NCI-H2081 treated with DMSO at 0.1 percent for 48 hours (cell line): Measurements from ENCODE around the gene UBXN7.
A peak's percentile ranks its signal among the peaks of the same experiment; 100 is the strongest.
"Not testable (repeated sequence)": the region's sequence is repeated elsewhere in the genome, so short reads cannot be mapped to it uniquely, and the experiment has no call there.

ENCODE experiments used
- DNase-seq: peaks from one replicate; lab custom pipeline; 2025; lab: John Stamatoyannopoulos, UW

UBXN7 gene, protein sequence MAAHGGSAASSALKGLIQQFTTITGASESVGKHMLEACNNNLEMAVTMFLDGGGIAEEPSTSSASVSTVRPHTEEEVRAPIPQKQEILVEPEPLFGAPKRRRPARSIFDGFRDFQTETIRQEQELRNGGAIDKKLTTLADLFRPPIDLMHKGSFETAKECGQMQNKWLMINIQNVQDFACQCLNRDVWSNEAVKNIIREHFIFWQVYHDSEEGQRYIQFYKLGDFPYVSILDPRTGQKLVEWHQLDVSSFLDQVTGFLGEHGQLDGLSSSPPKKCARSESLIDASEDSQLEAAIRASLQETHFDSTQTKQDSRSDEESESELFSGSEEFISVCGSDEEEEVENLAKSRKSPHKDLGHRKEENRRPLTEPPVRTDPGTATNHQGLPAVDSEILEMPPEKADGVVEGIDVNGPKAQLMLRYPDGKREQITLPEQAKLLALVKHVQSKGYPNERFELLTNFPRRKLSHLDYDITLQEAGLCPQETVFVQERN

DNA sequence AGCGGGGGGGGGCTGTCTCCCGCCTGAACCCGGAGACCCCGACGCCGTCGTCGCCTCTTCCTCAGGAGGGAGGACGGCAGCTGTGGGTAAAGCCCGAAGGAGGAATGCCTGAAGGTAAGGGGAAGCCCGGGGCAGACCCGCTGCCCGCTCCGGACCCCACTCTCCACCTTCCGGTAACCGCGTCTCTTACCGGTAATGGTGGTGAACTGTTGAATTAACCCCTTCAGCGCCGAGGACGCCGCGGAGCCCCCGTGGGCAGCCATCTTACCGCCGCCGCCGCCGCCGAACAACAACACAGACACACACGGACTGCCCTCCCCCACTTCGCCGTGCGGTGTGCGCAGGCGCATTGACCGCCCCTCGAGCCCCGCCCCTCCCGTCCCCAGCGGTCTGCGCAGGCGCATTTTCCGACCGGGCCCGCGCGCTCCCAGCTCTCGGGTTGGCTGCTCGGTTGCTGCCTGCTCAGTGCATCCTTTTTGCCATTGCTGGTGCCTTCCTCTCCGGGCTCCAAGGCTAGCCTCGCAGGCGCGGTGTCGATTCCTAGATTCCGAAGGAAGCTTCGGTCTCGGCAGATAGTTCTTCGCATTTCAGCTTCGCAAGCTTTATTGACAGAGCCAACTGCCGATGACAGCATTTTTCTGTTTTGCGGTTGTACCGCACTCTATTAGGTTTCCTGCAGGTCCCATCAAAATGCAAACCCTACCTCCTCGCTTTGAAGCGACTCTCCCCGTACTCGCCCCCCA lies at the start of gene UBXN7:
Gene UBXN7 (minus strand): TSS at position 291 of the 743 bp plus-strand sequence. CDS start 28 bp downstream, at position 263.
- DNase-seq: peak; percentile 93

DNA sequence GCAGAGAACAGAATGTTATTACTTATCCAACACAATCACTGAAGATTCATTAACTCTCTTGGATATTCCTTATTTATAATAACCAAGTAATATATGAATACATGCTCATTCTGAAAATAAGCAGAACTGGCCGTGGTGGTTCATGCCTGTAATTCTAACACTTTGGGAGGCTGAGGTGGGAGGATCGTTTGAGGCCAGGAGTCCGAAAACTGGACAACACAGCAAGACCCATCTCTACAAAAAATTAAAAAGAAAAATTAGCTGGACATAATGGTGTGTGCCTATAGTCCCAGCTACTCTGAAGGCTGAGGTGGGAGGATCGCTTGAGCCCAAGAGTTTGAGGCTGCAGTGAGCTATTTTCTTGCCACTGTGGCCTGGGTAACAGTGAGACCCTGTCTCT lies 45.5 kb upstream of the UBXN7 start:
- DNase-seq: no peak

DNA sequence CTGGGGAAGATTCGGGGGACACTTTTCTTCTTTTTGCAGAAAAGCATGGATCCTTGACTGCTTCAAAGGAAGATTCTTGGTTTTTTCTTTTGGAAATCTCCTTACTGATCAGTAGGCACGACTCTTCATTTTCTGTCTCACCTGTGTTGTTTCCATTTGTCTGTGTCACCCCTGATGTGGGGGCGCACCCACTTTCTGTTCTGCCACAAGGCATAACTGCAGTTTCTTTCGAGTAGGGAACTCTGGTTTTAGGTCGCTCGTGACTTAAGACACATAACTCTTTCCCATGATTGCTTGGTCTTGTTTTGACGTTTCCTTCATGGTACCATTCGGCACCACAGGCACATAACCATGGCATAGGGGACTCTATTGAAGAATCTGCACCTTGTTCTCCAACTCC lies 40.1 kb upstream of the UBXN7 start:
- no peak for DNase-seq

DNA sequence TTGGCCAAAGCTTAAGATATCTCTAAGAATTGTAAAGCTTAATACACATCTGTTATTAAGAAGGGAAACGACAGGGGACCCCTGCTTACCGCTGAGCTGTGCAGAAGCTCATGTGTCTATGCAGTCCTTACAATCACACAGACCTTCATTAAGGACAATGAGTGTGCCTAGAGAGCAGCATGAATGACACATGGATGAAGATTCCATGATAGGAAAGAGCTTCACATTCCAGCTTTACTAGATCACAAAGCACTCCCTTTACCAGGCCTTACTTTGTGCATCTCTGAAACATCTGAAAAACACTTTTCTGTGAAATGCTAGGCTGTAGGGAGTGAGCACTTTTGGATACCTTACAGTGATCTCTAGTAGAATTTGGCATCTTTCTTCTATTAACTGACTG lies 39.3 kb upstream of the UBXN7 start:
- DNase-seq: no peak

DNA sequence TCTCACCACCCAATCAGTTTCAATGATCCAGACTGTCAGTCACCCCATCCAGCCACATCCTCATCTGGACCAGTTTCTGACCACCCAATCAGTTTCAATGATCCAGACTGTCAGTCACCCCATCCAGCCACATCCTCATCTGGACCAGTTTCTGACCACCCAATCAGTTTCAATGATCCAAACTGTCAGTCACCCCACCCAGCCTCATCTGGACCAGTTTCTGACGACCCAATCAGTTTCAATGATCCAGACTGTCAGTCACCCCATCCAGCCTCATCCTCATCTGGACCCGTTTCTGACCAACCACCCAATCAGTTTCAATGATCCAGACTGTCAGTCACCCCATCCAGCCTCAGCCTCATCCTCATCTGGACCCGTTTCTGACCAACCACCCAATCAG lies 38.0 kb upstream of the UBXN7 start:
- not testable (repeated sequence) for DNase-seq

DNA sequence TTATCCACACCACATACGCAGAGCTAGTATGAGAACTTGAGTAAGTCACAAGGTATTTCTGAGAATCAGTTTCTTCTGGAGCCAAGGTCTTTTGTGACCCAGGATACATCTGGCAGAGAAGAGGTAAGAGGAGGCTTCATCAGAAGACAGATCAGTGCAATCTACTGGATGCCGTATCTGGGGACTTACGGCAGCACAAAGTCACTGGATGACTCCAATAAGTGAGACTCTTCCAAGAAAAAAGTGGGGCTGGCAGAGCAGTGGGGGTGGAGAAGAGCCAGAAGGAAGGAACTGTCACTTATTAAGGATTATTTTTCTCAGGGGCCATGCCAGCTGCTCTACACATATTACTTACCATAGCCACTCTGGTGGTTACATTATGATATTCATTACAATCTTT lies 31.6 kb upstream of the UBXN7 start:
- DNase-seq: no peak

DNA sequence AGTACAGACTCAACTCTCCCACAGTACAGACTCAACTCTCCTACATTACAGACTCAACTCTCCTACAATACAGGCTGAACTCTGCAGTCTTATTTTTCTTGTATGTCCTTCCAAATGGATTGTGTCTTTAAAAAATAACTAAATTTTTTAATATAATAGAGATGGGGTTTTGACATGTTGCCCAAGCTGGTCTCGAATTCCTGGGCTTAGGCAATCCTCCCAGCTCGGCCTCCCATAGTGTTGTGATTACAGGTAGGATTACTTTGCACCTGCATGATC lies 31.2 kb upstream of the UBXN7 start:
- DNase-seq: no peak

DNA sequence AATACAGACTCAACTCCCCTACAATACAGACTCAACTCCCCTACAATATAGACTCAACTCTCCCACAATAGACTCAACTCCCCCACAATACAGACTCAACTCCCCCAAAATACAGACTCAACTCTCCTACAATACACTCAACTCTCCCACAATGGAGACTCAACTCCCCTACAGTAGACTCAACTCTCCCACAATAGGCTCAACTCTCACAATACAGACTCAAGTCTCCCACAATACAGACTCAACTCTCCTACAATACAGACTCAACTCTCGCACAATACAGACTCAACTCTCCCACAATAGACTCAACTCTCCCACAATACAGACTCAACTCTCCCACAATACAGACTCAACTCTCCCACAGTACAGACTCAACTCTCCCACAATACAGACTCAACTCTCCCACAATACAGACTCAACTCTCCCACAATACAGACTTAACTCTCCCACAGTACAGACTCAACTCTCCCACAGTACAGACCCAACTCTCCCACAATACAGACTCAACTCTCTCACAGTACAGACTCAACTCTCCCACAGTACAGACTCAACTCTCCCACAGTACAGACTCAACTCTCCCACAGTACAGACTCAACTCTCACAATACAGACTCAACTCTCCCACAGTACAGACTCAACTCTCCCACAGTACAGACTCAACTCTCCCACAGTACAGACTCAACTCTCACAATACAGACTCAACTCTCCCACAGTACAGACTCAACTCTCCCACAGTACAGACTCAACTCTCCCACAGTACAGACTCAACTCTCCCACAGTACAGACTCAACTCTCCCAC lies 30.7 kb upstream of the UBXN7 start:
- DNase-seq: not testable (repeated sequence)

DNA sequence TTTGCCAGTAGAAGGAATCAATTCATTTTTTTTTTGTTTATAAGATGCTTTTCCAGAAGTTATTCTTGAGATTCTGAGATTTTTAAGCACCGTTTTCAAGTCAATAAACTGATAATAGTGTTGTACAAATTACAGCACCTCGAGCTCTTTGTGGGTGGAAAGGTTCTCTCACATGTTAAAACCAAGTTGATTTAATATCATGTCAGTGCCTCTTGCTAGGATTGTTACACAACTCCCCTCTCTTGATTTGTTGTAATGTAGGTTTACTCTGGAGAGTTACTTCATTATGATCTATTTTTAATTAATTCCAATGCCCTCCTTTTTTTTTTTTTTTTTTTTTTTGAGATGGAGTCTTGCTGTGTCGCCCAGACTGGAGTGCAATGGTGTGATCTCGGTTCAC lies 25.8 kb upstream of the UBXN7 start:
- DNase-seq: no peak

DNA sequence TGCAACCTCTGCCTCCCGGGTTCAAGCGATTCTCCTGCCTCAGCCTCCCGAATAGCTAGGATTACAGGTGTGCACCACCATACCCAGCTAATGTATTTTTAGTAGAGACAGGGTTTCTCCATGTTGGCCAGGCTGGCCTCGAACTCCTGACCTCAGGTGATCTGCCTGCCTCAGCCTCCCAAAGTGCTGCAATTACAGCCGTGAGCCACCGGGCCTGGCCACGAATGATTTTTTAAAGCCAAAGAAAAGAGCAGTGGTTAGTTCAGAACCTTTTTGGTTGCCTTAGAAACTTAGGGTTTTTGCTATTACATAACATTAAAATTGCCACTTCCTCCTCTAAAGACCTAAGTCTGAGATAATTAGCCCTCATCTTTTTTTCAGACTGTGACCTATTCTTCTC lies 25.2 kb upstream of the UBXN7 start:
- DNase-seq: not testable (repeated sequence)

DNA sequence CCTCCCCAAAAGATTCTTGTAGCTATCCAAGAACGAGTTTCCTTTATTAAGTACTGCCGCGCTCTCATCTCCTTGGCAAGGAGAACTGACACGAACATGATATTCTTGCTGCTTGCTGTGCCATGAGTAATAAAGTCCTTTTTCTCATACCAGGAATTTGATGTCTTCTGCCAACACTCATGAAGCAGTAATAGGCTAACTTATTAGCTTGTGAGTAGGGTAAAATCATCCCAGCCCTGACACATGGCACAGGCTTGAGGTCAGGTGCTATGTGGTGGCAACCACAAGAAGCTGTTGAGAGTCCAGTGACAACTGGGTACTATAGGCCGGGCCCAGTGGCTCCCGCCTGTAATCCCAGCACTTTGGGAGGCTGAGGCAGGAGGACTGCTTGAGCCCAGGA lies 22.7 kb upstream of the UBXN7 start:
- DNase-seq: no peak

DNA sequence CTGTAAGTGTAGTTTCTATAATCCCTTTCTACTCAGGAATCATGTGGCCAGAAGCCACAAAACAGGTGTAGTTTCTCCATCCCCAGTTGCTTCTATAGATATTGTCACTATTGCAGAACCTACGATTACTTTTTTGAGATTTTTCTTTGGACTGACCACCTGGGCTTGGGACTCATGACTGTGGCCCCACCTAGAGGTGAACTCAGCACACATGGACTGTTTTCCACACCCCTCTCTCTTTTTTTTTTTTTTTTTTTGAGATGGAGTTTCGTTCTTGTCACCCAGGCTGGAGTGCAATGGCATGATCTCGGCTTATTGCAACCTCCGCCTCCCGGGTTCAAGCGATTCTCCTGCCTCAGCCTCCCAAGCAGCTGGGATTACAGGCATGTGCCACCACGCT lies 13.2 kb upstream of the UBXN7 start:
- DNase-seq: not testable (repeated sequence)

DNA sequence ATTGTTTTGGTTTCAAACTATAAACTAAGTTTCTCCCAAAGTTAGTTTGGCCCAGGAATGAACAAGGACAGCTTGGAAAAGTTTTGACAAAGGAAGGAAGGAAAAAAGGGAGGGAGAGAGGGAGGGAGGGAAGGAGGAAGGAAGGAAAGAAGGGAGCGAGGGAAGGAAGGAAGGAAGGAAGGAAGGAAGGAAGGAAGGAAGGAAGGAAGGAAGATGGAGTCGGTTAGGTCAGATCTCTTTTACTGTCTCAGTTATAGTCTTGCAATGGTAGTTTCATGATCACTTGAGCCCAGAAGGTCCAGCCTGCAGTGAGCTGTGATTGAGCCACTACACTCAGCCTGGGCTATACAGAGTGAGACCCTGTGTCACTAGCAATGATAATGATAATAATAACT lies 12.3 kb upstream of the UBXN7 start:
- DNase-seq: no peak

DNA sequence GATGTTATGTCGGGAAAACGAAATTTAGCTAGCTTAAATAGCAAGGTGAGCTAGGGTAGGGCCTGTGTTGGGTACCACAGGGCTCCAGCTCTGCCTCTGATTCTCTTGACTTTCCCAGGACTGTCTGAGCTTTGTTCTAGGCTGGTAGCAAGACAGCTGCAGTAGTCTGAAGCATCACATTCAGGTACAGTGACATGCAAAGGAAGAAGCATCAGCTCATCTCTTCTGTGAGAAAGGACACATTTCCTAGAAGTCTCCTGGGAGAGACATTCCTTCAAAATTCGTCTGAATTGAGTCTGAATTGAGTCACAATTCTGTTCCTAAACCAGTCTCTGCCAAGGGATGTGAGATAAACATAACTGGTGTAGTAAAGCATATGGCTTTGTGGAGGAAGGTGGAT lies 8.5 kb upstream of the UBXN7 start:
- no peak for DNase-seq

DNA sequence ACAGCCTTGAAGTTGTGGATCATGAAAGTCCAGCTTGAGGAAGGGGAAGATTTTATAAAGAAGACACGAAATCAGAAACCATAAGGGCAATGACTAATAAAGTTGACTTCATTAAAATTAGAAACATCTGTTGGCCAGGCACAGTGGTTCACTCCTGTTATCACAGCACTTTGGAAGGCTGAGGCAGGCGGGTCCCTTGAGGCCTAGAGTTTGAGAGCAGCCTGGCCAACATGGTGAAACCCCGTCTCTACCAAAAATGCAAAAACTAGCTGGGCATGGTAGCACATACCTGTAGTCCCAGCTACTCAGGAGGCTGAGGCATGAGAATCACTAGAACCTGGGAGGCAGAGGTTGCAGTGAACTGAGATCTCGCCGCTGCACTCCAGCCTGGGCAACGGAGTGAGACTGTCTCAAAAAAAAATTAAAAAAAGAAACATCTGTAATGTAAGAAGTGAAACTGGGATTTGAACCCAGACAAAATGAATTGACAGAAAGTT lies 7.9 kb upstream of the UBXN7 start:
- DNase-seq: no peak

DNA sequence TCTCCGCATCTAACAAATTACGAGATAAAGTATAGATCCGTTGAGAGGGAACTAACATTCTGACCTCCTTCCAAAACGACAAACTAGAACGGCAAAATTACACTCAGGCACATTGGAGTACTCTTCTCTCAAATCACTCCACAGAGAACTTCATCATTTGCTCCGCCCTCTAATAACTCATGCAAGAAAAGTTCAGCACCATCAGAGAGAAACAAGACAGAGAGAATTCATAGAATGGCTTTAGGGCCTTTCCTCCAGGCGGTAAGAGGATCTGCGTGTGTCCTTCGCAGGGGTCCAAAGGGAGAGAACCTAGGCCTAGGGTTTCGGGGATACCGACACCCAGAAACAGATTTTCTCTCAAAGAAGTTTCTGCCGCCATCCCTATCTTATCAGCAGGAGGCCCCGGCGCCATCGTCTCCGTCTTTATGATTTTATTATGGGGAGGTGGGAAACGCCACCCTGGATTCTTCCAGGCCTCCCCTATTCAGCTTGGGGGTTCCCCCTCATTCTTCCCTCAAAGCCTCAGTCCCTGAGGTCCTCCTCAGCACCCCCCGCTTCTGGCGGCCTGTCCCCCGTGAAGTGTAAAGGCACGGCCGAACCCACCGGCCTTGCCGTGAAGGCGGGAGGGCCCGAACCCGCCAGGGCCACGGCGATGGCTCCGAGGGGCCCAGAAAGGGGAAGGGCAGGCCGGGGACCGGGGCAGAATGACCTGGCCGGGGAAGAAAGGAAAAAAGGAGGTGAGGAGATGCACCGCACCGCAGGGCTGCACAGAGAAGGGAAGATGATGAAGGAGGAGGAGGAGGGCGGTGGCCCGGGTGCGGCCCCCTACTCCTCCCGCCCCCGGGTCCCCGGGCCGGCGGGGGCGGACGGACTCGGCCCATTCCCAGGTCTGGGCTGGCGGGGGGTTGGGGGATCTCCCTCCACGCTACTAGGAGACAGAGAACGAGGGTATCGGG lies 768 bp downstream of the UBXN7 start:
- DNase-seq: no peak

DNA sequence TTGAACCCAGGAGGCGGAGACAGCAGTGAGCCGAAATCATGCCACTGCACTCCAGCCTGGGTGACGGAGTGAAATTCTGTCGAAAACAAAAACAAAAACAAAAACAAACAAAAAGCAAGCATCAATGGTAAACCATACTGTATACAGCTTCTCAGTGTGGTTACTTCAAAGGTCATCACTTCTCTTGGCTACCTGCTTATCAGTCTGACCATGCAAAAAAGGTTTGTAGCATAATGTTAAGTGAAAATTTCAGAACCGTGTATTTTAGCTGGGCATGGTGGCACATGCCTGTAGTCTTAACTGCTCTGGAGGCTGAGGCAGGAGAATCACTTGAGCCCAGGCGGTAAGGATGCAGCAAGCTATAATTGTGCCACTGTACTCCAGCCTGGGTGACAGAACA lies 4.2 kb downstream of the UBXN7 start:
- DNase-seq: no peak

DNA sequence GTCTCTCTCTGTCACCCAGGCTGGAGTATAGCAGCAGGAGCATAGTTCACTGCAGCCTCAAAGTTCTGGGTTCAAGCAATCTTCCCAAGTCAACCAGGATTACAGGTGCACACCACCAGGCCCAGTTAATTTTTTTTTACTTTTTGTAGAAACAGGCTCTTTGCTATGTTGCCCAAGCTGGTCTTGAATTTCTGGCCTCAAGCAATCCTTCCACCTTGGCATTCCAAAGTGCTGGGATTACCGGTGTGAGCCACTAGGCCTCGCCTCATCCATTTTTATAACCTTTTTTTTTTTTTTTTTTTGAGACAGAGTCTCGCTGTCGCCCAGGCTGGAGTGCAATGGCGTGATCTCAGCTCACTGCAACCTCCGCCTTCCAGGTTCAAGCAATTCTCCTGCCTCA lies 7.8 kb downstream of the UBXN7 start:
- DNase-seq: not testable (repeated sequence)

DNA sequence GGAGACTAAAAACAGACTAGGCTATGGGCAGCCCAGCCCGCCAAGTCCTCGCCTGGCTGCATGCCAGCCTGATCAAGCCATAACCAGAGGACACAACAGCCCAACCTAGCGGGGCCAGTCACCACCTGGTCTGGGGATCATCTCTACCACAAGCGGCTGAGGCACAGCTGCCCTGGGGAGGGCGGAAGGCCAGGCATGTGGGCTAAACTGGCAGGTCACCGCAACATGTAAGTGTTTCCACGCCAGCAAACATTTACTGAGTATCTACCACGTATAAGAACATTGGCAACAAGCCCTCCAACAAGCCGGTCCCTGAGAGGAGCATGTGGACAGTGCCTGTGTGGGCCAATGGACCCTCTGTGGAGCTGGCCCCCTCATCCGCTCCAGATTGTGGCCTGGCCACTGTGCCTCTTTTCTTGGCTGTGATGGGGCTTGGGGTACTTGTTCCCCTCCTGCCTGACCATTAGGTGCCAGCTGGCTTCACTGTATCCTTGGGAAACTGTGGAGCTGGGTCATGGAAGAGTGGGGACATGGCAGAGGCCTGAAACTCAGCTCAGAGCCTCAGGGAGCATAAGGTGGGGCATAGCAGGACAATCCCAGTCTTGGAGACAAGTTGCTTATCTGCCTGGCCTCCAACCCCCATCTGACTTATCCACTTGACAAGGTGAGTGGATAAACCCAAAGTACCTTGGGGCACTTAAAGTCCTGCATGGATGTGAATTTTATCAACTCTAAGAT lies 9.0 kb downstream of the UBXN7 start:
- DNase-seq: no peak

DNA sequence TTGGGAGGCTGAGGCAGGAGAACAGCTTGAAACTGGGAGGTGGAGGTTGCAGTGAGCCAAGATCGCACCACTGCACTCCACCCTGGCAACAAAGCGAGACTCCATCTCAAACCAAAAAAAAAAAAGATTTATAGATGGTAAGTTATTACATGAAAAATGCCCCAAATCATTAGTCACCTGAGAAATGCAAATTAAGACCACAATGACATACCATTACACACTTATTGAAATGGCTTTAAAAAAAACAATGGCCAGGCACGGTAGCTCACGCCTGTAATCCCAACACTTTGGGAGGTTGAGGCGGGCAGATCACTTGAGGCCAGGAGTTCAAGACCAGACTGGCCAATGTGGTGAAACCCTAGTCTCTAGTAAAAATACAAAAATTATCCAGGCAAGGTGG lies 10.6 kb downstream of the UBXN7 start:
- not testable (repeated sequence) for DNase-seq

DNA sequence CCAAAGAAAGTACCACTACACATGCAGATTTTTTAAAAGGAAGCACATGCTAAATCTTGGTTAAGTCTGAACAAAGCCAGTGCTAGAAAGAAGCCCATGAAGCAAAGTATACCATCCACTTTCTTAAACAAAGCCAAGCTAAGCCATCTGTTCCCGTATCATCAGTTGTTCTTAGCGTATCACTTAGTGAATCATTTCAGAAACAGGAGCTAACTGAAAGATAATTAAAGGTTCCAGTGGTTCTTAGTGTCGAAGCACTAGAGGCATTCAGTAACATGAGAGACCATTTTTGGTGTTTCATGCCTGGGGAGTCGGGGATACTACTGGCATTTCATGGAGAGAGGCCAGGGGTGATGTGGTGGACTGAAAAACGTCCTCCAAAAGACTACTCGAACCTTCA lies 12.8 kb downstream of the UBXN7 start:
- DNase-seq: no peak
